Measurements from ENCODE around the gene TEDC1.
A peak's percentile ranks its signal among the peaks of the same experiment; 100 is the strongest.

TEDC1 gene

GRCh38 chr14:105473677-105474482 lies 17.2 kb upstream of the TEDC1 start:
- H3K27me3 ChIP-seq (ENCODE audit: control insufficient read depth, low read length), result peaks cover 36% of the 10 kb centered on the region
- no peaks in the 10 kb centered on the region for H3K9me3 ChIP-seq (ENCODE audit: control insufficient read depth, insufficient read depth, low read length)
- H4K20me1 ChIP-seq (ENCODE audit: control insufficient read depth, insufficient read depth, low read depth, low read length), result no peaks in the 10 kb centered on the region
- H3K9me2 ChIP-seq (replicated peaks; ENCODE audit: control insufficient read depth, low read length), result no peaks in the 10 kb centered on the region
- peaks cover 28% of the 10 kb centered on the region for H3K4me1 ChIP-seq (ENCODE audit: control insufficient read depth, low read length)
- H3K79me2 ChIP-seq (ENCODE audit: control insufficient read depth, low read length), result no peaks in the 10 kb centered on the region
- H3K36me3 ChIP-seq (ENCODE audit: control insufficient read depth, low read length), result peaks cover 8% of the 10 kb centered on the region; the same call in 1 of the 2 replicates
- TF ChIP-seq EZH2phosphoT487 (IDR thresholded peaks at IDR 0.05; ENCODE audit: borderline replicate concordance, low read length), result peak; percentile 55; the same call in 1 of the 2 replicates
- TF ChIP-seq, protein P1, sequence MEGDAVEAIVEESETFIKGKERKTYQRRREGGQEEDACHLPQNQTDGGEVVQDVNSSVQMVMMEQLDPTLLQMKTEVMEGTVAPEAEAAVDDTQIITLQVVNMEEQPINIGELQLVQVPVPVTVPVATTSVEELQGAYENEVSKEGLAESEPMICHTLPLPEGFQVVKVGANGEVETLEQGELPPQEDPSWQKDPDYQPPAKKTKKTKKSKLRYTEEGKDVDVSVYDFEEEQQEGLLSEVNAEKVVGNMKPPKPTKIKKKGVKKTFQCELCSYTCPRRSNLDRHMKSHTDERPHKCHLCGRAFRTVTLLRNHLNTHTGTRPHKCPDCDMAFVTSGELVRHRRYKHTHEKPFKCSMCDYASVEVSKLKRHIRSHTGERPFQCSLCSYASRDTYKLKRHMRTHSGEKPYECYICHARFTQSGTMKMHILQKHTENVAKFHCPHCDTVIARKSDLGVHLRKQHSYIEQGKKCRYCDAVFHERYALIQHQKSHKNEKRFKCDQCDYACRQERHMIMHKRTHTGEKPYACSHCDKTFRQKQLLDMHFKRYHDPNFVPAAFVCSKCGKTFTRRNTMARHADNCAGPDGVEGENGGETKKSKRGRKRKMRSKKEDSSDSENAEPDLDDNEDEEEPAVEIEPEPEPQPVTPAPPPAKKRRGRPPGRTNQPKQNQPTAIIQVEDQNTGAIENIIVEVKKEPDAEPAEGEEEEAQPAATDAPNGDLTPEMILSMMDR (IDR thresholded peaks at IDR 0.05; ENCODE audit: low read depth, low read length, poor library complexity, severe bottlenecking), result no peak
- H3F3A ChIP-seq (ENCODE audit: control insufficient read depth, insufficient read depth), result peaks cover 6% of the 10 kb centered on the region; the same call in 1 of the 2 replicates
- H3K27ac ChIP-seq (ENCODE audit: low read depth, low read length), result no peak overlapping the region
- peak overlapping the region; percentile 66 for H3K4me2 ChIP-seq (ENCODE audit: low read length)
- peak overlapping the region; percentile 52 for H3K4me3 ChIP-seq (ENCODE audit: low read length)

GRCh38 chr14:105474483-105475268 lies 16.4 kb upstream of the TEDC1 start, which contains the start of gene CRIP2:
CRIP2 (plus strand) TSS chr14:105474821; CDS start chr14:105474863, 42 bp downstream.
- no peaks in the 10 kb centered on the region for H3K9me3 ChIP-seq (ENCODE audit: control insufficient read depth, insufficient read depth, low read length)
- H3K4me3 ChIP-seq (ENCODE audit: low read length), result peak within 1 kb of the TSS; percentile 67
- peaks cover 28% of the 10 kb centered on the region for H3K4me1 ChIP-seq (ENCODE audit: control insufficient read depth, low read length)
- H3F3A ChIP-seq (ENCODE audit: control insufficient read depth, insufficient read depth), result peaks cover 6% of the 10 kb centered on the region; the same call in 1 of the 2 replicates
- peak within 1 kb of the TSS; percentile 79 for H3K4me2 ChIP-seq (ENCODE audit: low read length)
- no peaks in the 10 kb centered on the region for H3K9me2 ChIP-seq (replicated peaks; ENCODE audit: control insufficient read depth, low read length)
- peaks cover 40% of the 10 kb centered on the region for H3K27me3 ChIP-seq (ENCODE audit: control insufficient read depth, low read length)
- H3K36me3 ChIP-seq (ENCODE audit: control insufficient read depth, low read length), result peaks cover 2% of the 10 kb centered on the region; the same call in 1 of the 2 replicates
- no peak within 1 kb of the TSS for H3K27ac ChIP-seq (ENCODE audit: low read depth, low read length)
- H3K79me2 ChIP-seq (ENCODE audit: control insufficient read depth, low read length), result no peaks in the 10 kb centered on the region
- H4K20me1 ChIP-seq (ENCODE audit: control insufficient read depth, insufficient read depth, low read depth, low read length), result no peaks in the 10 kb centered on the region
- TF ChIP-seq, protein P1 (IDR thresholded peaks at IDR 0.05; ENCODE audit: low read depth, low read length, poor library complexity, severe bottlenecking), result no peak
- no peak; the same call in 1 of the 2 replicates for TF ChIP-seq EZH2phosphoT487 (IDR thresholded peaks at IDR 0.05; ENCODE audit: borderline replicate concordance, low read length)

GRCh38 chr14:105475269-105476096 lies 15.6 kb upstream of the TEDC1 start:
- Histone ChIP-seq H3K36me3 (ENCODE audit: control insufficient read depth, low read length) (no peaks in the 10 kb centered on the region), H3K9me2 (replicated peaks; ENCODE audit: control insufficient read depth, low read length) (no peaks in the 10 kb centered on the region), H3K4me3 (ENCODE audit: low read length) (peak overlapping the region; percentile 67), H3K79me2 (ENCODE audit: control insufficient read depth, low read length) (no peaks in the 10 kb centered on the region), H3K9me3 (ENCODE audit: control insufficient read depth, insufficient read depth, low read length) (no peaks in the 10 kb centered on the region), H3K27me3 (ENCODE audit: control insufficient read depth, low read length) (peaks cover 46% of the 10 kb centered on the region), H3K4me2 (ENCODE audit: low read length) (peak overlapping the region; percentile 79), H3K27ac (ENCODE audit: low read depth, low read length) (no peak overlapping the region), H4K20me1 (ENCODE audit: control insufficient read depth, insufficient read depth, low read depth, low read length) (no peaks in the 10 kb centered on the region), H3K4me1 (ENCODE audit: control insufficient read depth, low read length) (peaks cover 28% of the 10 kb centered on the region), H3F3A (ENCODE audit: control insufficient read depth, insufficient read depth) (peaks cover 3% of the 10 kb centered on the region; the same call in 1 of the 2 replicates)
- TF ChIP-seq EZH2phosphoT487 (IDR thresholded peaks at IDR 0.05; ENCODE audit: borderline replicate concordance, low read length), result no peak
- TF ChIP-seq, protein P1 (IDR thresholded peaks at IDR 0.05; ENCODE audit: low read depth, low read length, poor library complexity, severe bottlenecking), result no peak
